ENCODE results near the gene VEZF1.
"Not testable (repeated sequence)": the region's sequence is repeated elsewhere in the genome, so short reads cannot be mapped to it uniquely, and the experiment has no call there.

The VEZF1 gene

GRCh38 chr17:57958391-57958790 is 29.7 kb downstream of the VEZF1 start:
- H3K79me2 ChIP-seq (ENCODE audit: control insufficient read depth, insufficient read depth, low read length); H3K56ac ChIP-seq (ENCODE audit: low read length); H3K4me2 ChIP-seq (ENCODE audit: low read length); H3K79me1 ChIP-seq (ENCODE audit: low read length); H3K4ac ChIP-seq (ENCODE audit: low read depth, low read length); H2BK5ac ChIP-seq (ENCODE audit: low read length); H2BK15ac ChIP-seq (replicated peaks; ENCODE audit: low read depth); H2BK120ac ChIP-seq (ENCODE audit: low read depth, low read length); H2AK5ac ChIP-seq (ENCODE audit: low read length); DNase-seq; H3K27ac ChIP-seq (ENCODE audit: low read depth, low read length); H3K23ac ChIP-seq (ENCODE audit: low read length); H3K9ac ChIP-seq (ENCODE audit: low read length); H3K27me3 ChIP-seq (ENCODE audit: insufficient read depth, low read length, poor library complexity); H3K36me3 ChIP-seq (ENCODE audit: control insufficient read depth, insufficient read depth, low read length); H3K4me3 ChIP-seq (ENCODE audit: low read length); H4K8ac ChIP-seq (ENCODE audit: low read depth, low read length); H3K18ac ChIP-seq (ENCODE audit: low read length); H4K5ac ChIP-seq (ENCODE audit: low read length): not testable (repeated sequence)
- no CpG with 5 or more reads among the region's 15 CpGs for WGBS (ENCODE audit: extremely low coverage, insufficient coverage, low lambda C conversion rate)
- H3K4me1 ChIP-seq (ENCODE audit: control insufficient read depth, low read depth, low read length): peaks cover 21% of the 10 kb centered on the region

GRCh38 chr17:57957886-57958285 is 30.2 kb downstream of the VEZF1 start:
- no CpG with 5 or more reads among the region's 3 CpGs for WGBS (ENCODE audit: extremely low coverage, insufficient coverage, low lambda C conversion rate)
- no peak for DNase-seq
- Histone ChIP-seq H3K4me2 (ENCODE audit: low read length) (no peak overlapping the region), H3K27ac (ENCODE audit: low read depth, low read length) (no peak overlapping the region), H3K36me3 (ENCODE audit: control insufficient read depth, insufficient read depth, low read length) (no peaks in the 10 kb centered on the region), H3K4me3 (ENCODE audit: low read length) (no peak overlapping the region), H3K27me3 (ENCODE audit: insufficient read depth, low read length, poor library complexity) (no peaks in the 10 kb centered on the region), H4K5ac (ENCODE audit: low read length) (no peak overlapping the region), H3K79me2 (ENCODE audit: control insufficient read depth, insufficient read depth, low read length) (peaks cover 5% of the 10 kb centered on the region), H3K56ac (ENCODE audit: low read length) (no peak overlapping the region), H4K8ac (ENCODE audit: low read depth, low read length) (no peak overlapping the region), H3K18ac (ENCODE audit: low read length) (no peak overlapping the region), H2AK5ac (ENCODE audit: low read length) (no peak overlapping the region), H2BK120ac (ENCODE audit: low read depth, low read length) (no peak overlapping the region), H3K79me1 (ENCODE audit: low read length) (peaks cover 6% of the 10 kb centered on the region), H3K4me1 (ENCODE audit: control insufficient read depth, low read depth, low read length) (peaks cover 24% of the 10 kb centered on the region), H3K23ac (ENCODE audit: low read length) (no peak overlapping the region), H3K9ac (ENCODE audit: low read length) (no peak overlapping the region), H2BK15ac (replicated peaks; ENCODE audit: low read depth) (no peak overlapping the region), H3K4ac (ENCODE audit: low read depth, low read length) (no peak overlapping the region), H2BK5ac (ENCODE audit: low read length) (no peak overlapping the region)

GRCh38 chr17:57957120-57957850 is 30.8 kb downstream of the VEZF1 start:
- WGBS (ENCODE audit: extremely low coverage, insufficient coverage, low lambda C conversion rate): no CpG with 5 or more reads among the region's 8 CpGs
- H3K56ac ChIP-seq (ENCODE audit: low read length): no peak overlapping the region

GRCh38 chr17:57956291-57957119 is 31.5 kb downstream of the VEZF1 start:
- no peaks in the 10 kb centered on the region for H3K36me3 ChIP-seq (ENCODE audit: control insufficient read depth, insufficient read depth, low read length)
- peaks cover 6% of the 10 kb centered on the region for H3K79me1 ChIP-seq (ENCODE audit: low read length)
- peak overlapping the region; percentile 49 for H3K27ac ChIP-seq (ENCODE audit: low read depth, low read length)
- H3K23ac ChIP-seq (ENCODE audit: low read length): no peak overlapping the region
- H3K56ac ChIP-seq (ENCODE audit: low read length): peak overlapping the region; percentile 73
- WGBS (ENCODE audit: extremely low coverage, insufficient coverage, low lambda C conversion rate): no CpG with 5 or more reads among the region's 13 CpGs
- H3K27me3 ChIP-seq (ENCODE audit: insufficient read depth, low read length, poor library complexity): no peaks in the 10 kb centered on the region
- peak overlapping the region; percentile 91 for H3K4me2 ChIP-seq (ENCODE audit: low read length)
- no peak overlapping the region for H4K8ac ChIP-seq (ENCODE audit: low read depth, low read length)
- no peak overlapping the region for H2AK5ac ChIP-seq (ENCODE audit: low read length)
- no peak overlapping the region for H3K4me3 ChIP-seq (ENCODE audit: low read length)
- peak overlapping the region; percentile 72 for H3K9ac ChIP-seq (ENCODE audit: low read length)
- H3K4ac ChIP-seq (ENCODE audit: low read depth, low read length): no peak overlapping the region
- H2BK5ac ChIP-seq (ENCODE audit: low read length): no peak overlapping the region
- peaks cover 29% of the 10 kb centered on the region for H3K4me1 ChIP-seq (ENCODE audit: control insufficient read depth, low read depth, low read length)
- no peak overlapping the region for H2BK120ac ChIP-seq (ENCODE audit: low read depth, low read length)
- H3K79me2 ChIP-seq (ENCODE audit: control insufficient read depth, insufficient read depth, low read length): peaks cover 5% of the 10 kb centered on the region
- peak overlapping the region; percentile 78 for H3K18ac ChIP-seq (ENCODE audit: low read length)
- peak; percentile 71 for DNase-seq
- no peak overlapping the region for H4K5ac ChIP-seq (ENCODE audit: low read length)
- no peak overlapping the region for H2BK15ac ChIP-seq (replicated peaks; ENCODE audit: low read depth)

More at GRCh38 chr17:57957120-57957850, 30.8 kb downstream of the VEZF1 start:
- no peak overlapping the region for H3K4me2 ChIP-seq (ENCODE audit: low read length)
- no peak overlapping the region for H3K9ac ChIP-seq (ENCODE audit: low read length)
- no peaks in the 10 kb centered on the region for H3K27me3 ChIP-seq (ENCODE audit: insufficient read depth, low read length, poor library complexity)
- no peak overlapping the region for H3K23ac ChIP-seq (ENCODE audit: low read length)
- no peak overlapping the region for H3K4me3 ChIP-seq (ENCODE audit: low read length)
- H3K79me2 ChIP-seq (ENCODE audit: control insufficient read depth, insufficient read depth, low read length): peaks cover 5% of the 10 kb centered on the region
- no peak overlapping the region for H2BK120ac ChIP-seq (ENCODE audit: low read depth, low read length)
- H4K8ac ChIP-seq (ENCODE audit: low read depth, low read length): no peak overlapping the region
- no peak overlapping the region for H2BK15ac ChIP-seq (replicated peaks; ENCODE audit: low read depth)
- no peak overlapping the region for H3K27ac ChIP-seq (ENCODE audit: low read depth, low read length)
- no peaks in the 10 kb centered on the region for H3K36me3 ChIP-seq (ENCODE audit: control insufficient read depth, insufficient read depth, low read length)
- DNase-seq: no peak
- no peak overlapping the region for H4K5ac ChIP-seq (ENCODE audit: low read length)
- H2BK5ac ChIP-seq (ENCODE audit: low read length): no peak overlapping the region
- H3K4me1 ChIP-seq (ENCODE audit: control insufficient read depth, low read depth, low read length): peaks cover 29% of the 10 kb centered on the region
- H3K79me1 ChIP-seq (ENCODE audit: low read length): peaks cover 6% of the 10 kb centered on the region
- no peak overlapping the region for H2AK5ac ChIP-seq (ENCODE audit: low read length)
- no peak overlapping the region for H3K18ac ChIP-seq (ENCODE audit: low read length)
- H3K4ac ChIP-seq (ENCODE audit: low read depth, low read length): no peak overlapping the region

- Histone ChIP-seq H3K36me3 (ENCODE audit: control insufficient read depth, insufficient read depth, low read length) (no peaks in the 10 kb centered on the region), H3K4me1 (ENCODE audit: control insufficient read depth, low read depth, low read length) (peaks cover 32% of the 10 kb centered on the region), H3K27ac (ENCODE audit: low read depth, low read length) (peak within 1 kb of the TSS; percentile 94), H3K4me3 (ENCODE audit: low read length) (peak within 1 kb of the TSS; percentile 37), H3K9ac (ENCODE audit: low read length) (peak within 1 kb of the TSS; percentile 72), H3K23ac (ENCODE audit: low read length) (no peak within 1 kb of the TSS), H3K4ac (ENCODE audit: low read depth, low read length) (peak within 1 kb of the TSS; percentile 99), H3K18ac (ENCODE audit: low read length) (peak within 1 kb of the TSS; percentile 99), H3K4me2 (ENCODE audit: low read length) (peak within 1 kb of the TSS; percentile 91), H2BK5ac (ENCODE audit: low read length) (peak within 1 kb of the TSS; percentile 45), H2AK5ac (ENCODE audit: low read length) (no peak within 1 kb of the TSS), H2BK120ac (ENCODE audit: low read depth, low read length) (peak within 1 kb of the TSS; percentile 97), H3K56ac (ENCODE audit: low read length) (peak within 1 kb of the TSS; percentile 92), H3K27me3 (ENCODE audit: insufficient read depth, low read length, poor library complexity) (no peaks in the 10 kb centered on the region), H4K8ac (ENCODE audit: low read depth, low read length) (peak within 1 kb of the TSS; percentile 96), H2BK15ac (replicated peaks; ENCODE audit: low read depth) (no peak within 1 kb of the TSS), H3K79me1 (ENCODE audit: low read length) (peaks cover 6% of the 10 kb centered on the region), H4K5ac (ENCODE audit: low read length) (no peak within 1 kb of the TSS), H3K79me2 (ENCODE audit: control insufficient read depth, insufficient read depth, low read length) (peaks cover 8% of the 10 kb centered on the region)
- WGBS (ENCODE audit: extremely low coverage, insufficient coverage, low lambda C conversion rate): no CpG with 5 or more reads among the region's 79 CpGs
- DNase-seq: peak; percentile 67
Observed at GRCh38 chr17:57955183-57955931, 32.7 kb downstream of the VEZF1 start, which contains the start of gene CUEDC1. Gene CUEDC1, minus strand, starts transcription at chr17:57955412. Its CDS starts 69,848 bp downstream, at chr17:57885564.

All from mesendoderm (in vitro differentiated cells).